ENCODE measurements around the gene TCF7L2.

TCF7L2 gene

GRCh38 chr10:113175176-113175575 is 225.1 kb downstream of the TCF7L2 start:
- no peak overlapping the region for H3K27ac ChIP-seq
- no peak for TF ChIP-seq CTCF (conservative IDR thresholded peaks at IDR 0.05)

- no peak overlapping the region for H3K27ac ChIP-seq
- TF ChIP-seq CTCF (conservative IDR thresholded peaks at IDR 0.05), result no peak
Observed at GRCh38 chr10:113175756-113176651, 226.0 kb downstream of the TCF7L2 start.

- TF ChIP-seq CTCF (conservative IDR thresholded peaks at IDR 0.05), result no peak
- H3K27ac ChIP-seq, result no peak overlapping the region
Observed at GRCh38 chr10:113176652-113177155, 226.7 kb downstream of the TCF7L2 start.

- no peak for TF ChIP-seq CTCF (conservative IDR thresholded peaks at IDR 0.05)
- no peak overlapping the region for H3K27ac ChIP-seq
Observed at GRCh38 chr10:113177156-113177935, 227.3 kb downstream of the TCF7L2 start.

GRCh38 chr10:113177936-113178335 is 227.9 kb downstream of the TCF7L2 start:
- no peak for TF ChIP-seq CTCF (conservative IDR thresholded peaks at IDR 0.05)
- H3K27ac ChIP-seq, result no peak overlapping the region

- TF ChIP-seq CTCF (conservative IDR thresholded peaks at IDR 0.05), result no peak
- no peak overlapping the region for H3K27ac ChIP-seq
Observed at GRCh38 chr10:113178771-113179170, 228.7 kb downstream of the TCF7L2 start.

- no peak overlapping the region for H3K27ac ChIP-seq
- no peak for TF ChIP-seq CTCF (conservative IDR thresholded peaks at IDR 0.05)
Observed at GRCh38 chr10:113179265-113179664, 229.2 kb downstream of the TCF7L2 start.
